Measurements from ENCODE around the gene COL5A2. TPM values are rescaled to one million over a fixed set of nuclear protein-coding genes. Genes with fewer than 3 reads are reported as not detected.

The COL5A2 gene
- total RNA-seq, 1 donor from 2014 or later: 11.2 TPM

- Histone ChIP-seq H3K27me3 (no peaks in the 10 kb centered on the region), H2AFZ (replicated peaks) (no peak overlapping the region), H3K79me2 (ENCODE audit: low read depth) (no peaks in the 10 kb centered on the region), H3K9me3 (ENCODE audit: low read depth) (no peaks in the 10 kb centered on the region), H3K9ac (no peak overlapping the region), H4K20me1 (ENCODE audit: low read depth) (no peaks in the 10 kb centered on the region), H3K36me3 (no peaks in the 10 kb centered on the region), H3K4me1 (no peaks in the 10 kb centered on the region), H3F3A (ENCODE audit: low read depth) (no peaks in the 10 kb centered on the region), H3K4me2 (no peak overlapping the region), H3K4me3 (no peak overlapping the region), H3K27ac (no peak overlapping the region)
- H3K27ac Mint-ChIP-seq: no peak overlapping the region
- H3K4me1 Mint-ChIP-seq: peaks cover 12% of the 10 kb centered on the region
- DNase-seq (ENCODE audit: low spot score): peak; percentile 32
- TF ChIP-seq CTCF (IDR thresholded peaks at IDR 0.05) (peak; percentile 61), EZH2 (IDR thresholded peaks at IDR 0.05) (no peak), EZH2phosphoT487 (IDR thresholded peaks at IDR 0.05) (no peak)
- H3K27me3 Mint-ChIP-seq (ENCODE audit: insufficient read depth, low read depth): no peaks in the 10 kb centered on the region
- H3K4me3 Mint-ChIP-seq: no peak overlapping the region
- H3K36me3 Mint-ChIP-seq: no peaks in the 10 kb centered on the region
- no peaks in the 10 kb centered on the region for H3K9me3 Mint-ChIP-seq
Observed at GRCh38 chr2:188983427-188984064, 196.0 kb downstream of the COL5A2 start.

Small RNAs within 50 kb of the gene (microRNA-seq; reads per million reads assigned to microRNA genes)
- not detected for gene MIR3129
- not detected for gene MIR3606

Small RNAs within 50 kb of the gene (small RNA-seq; reads per million reads assigned to genes)
- gene MIR3129: not detected

Other genes starting within 250 kb of the COL5A2 start
- 0.22 TPM in 1 of 2 replicates, not detected in the other for gene COL3A1, start 205.4 kb downstream of the COL5A2 start, total RNA-seq (ENCODE audit: low replicate concordance)